ENCODE data around the gene ATG14. TPM values are rescaled to one million over a fixed set of nuclear protein-coding genes. Genes with fewer than 3 reads are reported as not detected.

ATG14 gene
- total and polyA plus RNA-seq, 2 of the 8 experiments (the other 6 are each of a cell fraction or from before 2014, with no cell fraction given), result 4.9 to 10.8 TPM

DNA sequence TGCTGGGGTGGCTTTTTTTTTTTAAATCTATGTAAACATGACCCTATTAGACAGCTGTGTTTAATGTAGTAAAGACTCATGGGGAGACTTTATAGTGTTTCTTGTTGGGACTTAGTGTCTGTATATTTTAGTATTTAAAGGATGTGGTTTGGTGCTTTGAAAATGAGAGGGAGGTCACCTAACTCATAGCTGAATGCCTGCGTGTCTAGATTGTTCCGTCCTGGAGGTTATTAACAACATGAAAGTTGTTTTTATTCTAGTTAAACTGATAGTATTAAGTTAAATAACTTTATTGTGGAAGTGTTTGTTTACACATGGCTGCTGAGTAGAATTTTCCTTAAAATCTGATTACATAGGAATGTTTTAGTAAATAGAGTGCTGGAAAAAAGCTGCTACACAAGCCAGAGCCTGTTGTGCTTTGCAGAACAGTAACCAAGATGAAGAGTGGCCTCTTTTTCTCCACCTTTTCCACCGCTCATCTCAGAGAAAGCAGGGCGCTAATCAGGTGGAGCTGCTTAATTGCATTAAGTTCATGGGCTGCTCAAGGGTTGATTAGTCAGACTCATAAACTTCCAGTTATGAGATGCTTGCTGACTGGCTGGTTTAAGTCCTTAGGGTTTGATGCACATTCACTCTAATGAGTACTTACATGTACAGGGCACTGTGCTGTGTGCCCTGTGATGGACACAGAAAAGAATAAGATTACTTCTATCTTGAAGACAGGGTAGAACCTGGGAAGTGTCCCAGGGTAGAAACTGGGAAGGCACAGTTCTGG lies 77.7 kb downstream of the ATG14 start (continued):
- TF ChIP-seq JUN (IDR thresholded peaks at IDR 0.05; ENCODE audit: low read depth, low read length) (no peak), CEBPB (IDR thresholded peaks at IDR 0.05; ENCODE audit: low read depth, low read length) (no peak), BRCA1 (IDR thresholded peaks at IDR 0.05; ENCODE audit: low read depth, low read length) (no peak)
- TF ChIP-seq, protein P1, sequence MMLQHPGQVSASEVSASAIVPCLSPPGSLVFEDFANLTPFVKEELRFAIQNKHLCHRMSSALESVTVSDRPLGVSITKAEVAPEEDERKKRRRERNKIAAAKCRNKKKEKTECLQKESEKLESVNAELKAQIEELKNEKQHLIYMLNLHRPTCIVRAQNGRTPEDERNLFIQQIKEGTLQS (IDR thresholded peaks at IDR 0.05; ENCODE audit: insufficient read depth, low read depth, low read length), result no peak

All from H1 (cell line).